Endodermal cell (in vitro differentiated cells): ENCODE results near the gene OR10S1. TPM values are rescaled to one million over a fixed set of nuclear protein-coding genes. Genes with fewer than 3 reads are reported as not detected.

ENCODE experiments used
- DNase-seq: peaks from one replicate; pipeline ENCODE4 v3.0.0-alpha.2; 2017
- H3K27ac ChIP-seq: 2 replicates; pipeline ENCODE4 v1.5.1; 2013; ENCODE audit warnings: mild to moderate bottlenecking, low read depth, low read length, moderate library complexity
- H3K27me3 ChIP-seq: 2 replicates; pipeline ENCODE4 v1.6.1; 2013; ENCODE audit warnings: mild to moderate bottlenecking, low read length, moderate library complexity; ENCODE audit not compliant: insufficient read depth, control insufficient read depth, poor library complexity, severe bottlenecking
- H3K36me3 ChIP-seq: 2 replicates; pipeline ENCODE4 v1.7.0; 2013; ENCODE audit warnings: mild to moderate bottlenecking, low read length, moderate library complexity; ENCODE audit not compliant: control insufficient read depth, insufficient read depth
- H3K4me1 ChIP-seq: one replicate; pipeline ENCODE4 v1.7.0; 2013; ENCODE audit warnings: low read length; ENCODE audit not compliant: control insufficient read depth, insufficient read depth
- H3K4me3 ChIP-seq: 2 replicates; pipeline ENCODE4 v1.5.1; 2013; ENCODE audit warnings: mild to moderate bottlenecking, low read length, moderate library complexity
- H3K9ac ChIP-seq: 2 replicates; pipeline ENCODE4 v1.6.1; 2013; ENCODE audit warnings: mild to moderate bottlenecking, low read length, moderate library complexity; ENCODE audit not compliant: poor library complexity, severe bottlenecking; ENCODE audit errors: extremely low read depth
- H3K9me3 ChIP-seq: 2 replicates; pipeline ENCODE4 v1.6.1; 2013; ENCODE audit warnings: mild to moderate bottlenecking, low read length, moderate library complexity; ENCODE audit not compliant: control insufficient read depth
- H3K27ac Mint-ChIP-seq: 2 replicates; pipeline ENCODE4 v1.8.0; 2020; ENCODE audit warnings: mixed read lengths
- H3K27me3 Mint-ChIP-seq: 2 replicates; pipeline ENCODE4 v1.8.0; 2021; ENCODE audit warnings: mild to moderate bottlenecking, mixed read lengths; ENCODE audit not compliant: insufficient read depth
- H3K36me3 Mint-ChIP-seq: 2 replicates; pipeline ENCODE4 v1.8.0; 2020; ENCODE audit warnings: low read depth, mixed read lengths
- H3K4me1 Mint-ChIP-seq: 2 replicates; pipeline ENCODE4 v1.8.0; 2020; ENCODE audit warnings: mixed read lengths
- H3K4me3 Mint-ChIP-seq: 2 replicates; pipeline ENCODE4 v1.8.0; 2020; ENCODE audit warnings: mild to moderate bottlenecking, moderate library complexity, mixed read lengths
- H3K9me3 Mint-ChIP-seq: 2 replicates; pipeline ENCODE4 v1.8.0; 2020; ENCODE audit warnings: mild to moderate bottlenecking, mixed read lengths
- CTCF ChIP-seq: fragments of 200-600 bp; sonication (generic); conservative IDR thresholded peaks from 2 replicates; pipeline ENCODE4 v1.5.0; 2021; ENCODE audit warnings: antibody characterized with exemption, mild to moderate bottlenecking
- WGBS, 2 experiments: methylation state at CpG; one replicate each; pipeline versions ENCODE4 v1.1.5 to v1.1.7; 2013; ENCODE audit warnings: missing lambda C conversion rate in 2 of 2, mixed read lengths in 1 of 2; ENCODE audit not compliant: insufficient coverage in 1 of 2, insufficient read length in 1 of 2; 5-methylcytosine and 5-hydroxymethylcytosine counted together
- total RNA-seq, 2 donors: library from RNA; stranded (reverse); fragmentation: NEBNext Ultra II Directional in 1 of 2; extraction: Animal tissue kit (Norgen Biotek cat#: 25700) in 1 of 2; gene quantifications; 2 replicates in 1 of 2; 3 replicates in 1 of 2; pipeline ENCODE4 v1.2.1, GENCODE V29; 2021

The OR10S1 gene
- total RNA-seq, 2 donors from 2014 or later = not detected

- Histone ChIP-seq H3K9ac (no peak within 1 kb of the TSS), H3K9me3 (no peaks in the 10 kb centered on the region), H3K27ac (no peak within 1 kb of the TSS), H3K4me1 (no peaks in the 10 kb centered on the region), H3K36me3 (no peaks in the 10 kb centered on the region), H3K27me3 (no peaks in the 10 kb centered on the region), H3K4me3 (no peak within 1 kb of the TSS)
- Mint-ChIP-seq H3K27me3 (no peaks in the 10 kb centered on the region), H3K9me3 (no peaks in the 10 kb centered on the region), H3K4me1 (no peaks in the 10 kb centered on the region), H3K27ac (no peak within 1 kb of the TSS), H3K4me3 (no peak within 1 kb of the TSS), H3K36me3 (no peaks in the 10 kb centered on the region)
- 100% methylated on average over 2 of the region's 2 CpGs; no CpG with 5 or more reads in 1 of the 2 experiments for WGBS, 2 experiments
- DNase-seq = no peak
- TF ChIP-seq CTCF = no peak
Measured at GRCh38 chr11:124012697-124013096, 35.1 kb upstream of the OR10S1 start, which contains the start of gene OR10G4. TSS of gene OR10G4 (plus strand) at chr11:124012997. CDS start at chr11:124015575, 2,578 bp downstream.

- TF ChIP-seq CTCF = no peak
Measured at GRCh38 chr11:123995119-123995518, 17.5 kb upstream of the OR10S1 start, which contains the start of gene OR10G6. TSS of gene OR10G6 (minus strand) at chr11:123995161. CDS start at chr11:123995161, 0 bp downstream.

GRCh38 chr11:123979311-123979710 lies 1.7 kb upstream of the OR10S1 start:
- H3K9ac ChIP-seq = no peak overlapping the region
- no peaks in the 10 kb centered on the region for H3K27me3 Mint-ChIP-seq
- H3K4me3 ChIP-seq = no peak overlapping the region
- no peak for TF ChIP-seq CTCF
- no peaks in the 10 kb centered on the region for H3K36me3 ChIP-seq
- H3K4me1 Mint-ChIP-seq = peaks cover 18% of the 10 kb centered on the region
- H3K4me1 ChIP-seq = no peaks in the 10 kb centered on the region
- H3K9me3 Mint-ChIP-seq = peaks cover 16% of the 10 kb centered on the region
- H3K27me3 ChIP-seq = no peaks in the 10 kb centered on the region
- no peak overlapping the region for H3K27ac Mint-ChIP-seq
- 76 to 95% methylated on average over 2 to 4 of the region's 5 CpGs for WGBS, 2 experiments
- no peak overlapping the region for H3K4me3 Mint-ChIP-seq
- no peak overlapping the region for H3K27ac ChIP-seq
- H3K36me3 Mint-ChIP-seq = no peaks in the 10 kb centered on the region
- H3K9me3 ChIP-seq = peaks cover 10% of the 10 kb centered on the region
- DNase-seq = no peak

More at GRCh38 chr11:123995119-123995518, 17.5 kb upstream of the OR10S1 start, which contains the start of gene OR10G6:
- H3K9me3 Mint-ChIP-seq = no peaks in the 10 kb centered on the region
- DNase-seq = no peak
- Histone ChIP-seq H3K9me3 (no peaks in the 10 kb centered on the region), H3K36me3 (no peaks in the 10 kb centered on the region), H3K27ac (no peak within 1 kb of the TSS), H3K9ac (no peak within 1 kb of the TSS), H3K4me3 (no peak within 1 kb of the TSS), H3K27me3 (no peaks in the 10 kb centered on the region), H3K4me1 (no peaks in the 10 kb centered on the region)
- no peak within 1 kb of the TSS for H3K27ac Mint-ChIP-seq
- no peaks in the 10 kb centered on the region for H3K36me3 Mint-ChIP-seq
- 96 to 100% methylated on average over 1 of the region's 1 CpG for WGBS, 2 experiments
- H3K4me1 Mint-ChIP-seq = no peaks in the 10 kb centered on the region
- no peak within 1 kb of the TSS for H3K4me3 Mint-ChIP-seq
- no peaks in the 10 kb centered on the region for H3K27me3 Mint-ChIP-seq
